HCT116 (cell line): ENCODE data around the gene AXDND1. TPM values are rescaled to one million over a fixed set of nuclear protein-coding genes. Genes with fewer than 3 reads are reported as not detected.

ENCODE experiments used
- ATAC-seq: fragments of 200-7000 bp; cut with Tn5 transposase; 2 replicates; pipeline ENCODE4 v1.9.1; 2020; ENCODE audit warnings: mild to moderate bottlenecking, moderate library complexity
- BruUV-seq: library from RNA; stranded (reverse); fragments of 400-500 nt; replicated peaks from 2 replicates; lab custom pipeline; 2021; lab: Mats Ljungman, UMichigan
- CTCF ChIA-PET: fragments of 300-600 bp; sonication (Branson Sonifier 250); formaldehyde crosslinking; loops from one replicate; lab custom pipeline; 2021; ENCODE audit warnings: antibody characterized with exemption; lab: Charles Lee
- POLR2A ChIA-PET: fragments of 300-600, 350-600 bp; sonication (Branson Sonifier 250); formaldehyde crosslinking; loops from one replicate; lab custom pipeline; 2021; ENCODE audit warnings: antibody characterized with exemption; lab: Charles Lee
- RAD21 ChIA-PET, 2 experiments: fragments of 300-600 bp; sonication (Branson Sonifier 250); formaldehyde crosslinking; loops; one replicate each; lab custom pipeline; 2023; ENCODE audit warnings: low total read pairs in 2 of 2; ENCODE audit not compliant: uncharacterized antibody in 2 of 2, unreplicated experiment in 2 of 2, low non-redundant PET in 1 of 2; lab: Charles Lee
- DNase-seq: peaks from one replicate; pipeline ENCODE4 v3.0.0-alpha.2; 2010; ENCODE audit warnings: low read depth, low spot score
- H2AFZ ChIP-seq: fragments of 200-600 bp; shearing (Covaris generic), sonication (generic); 2 replicates; pipeline ENCODE4 v1.6.1; 2017; ENCODE audit warnings: low read depth, mixed run types, mixed read lengths, antibody characterized with exemption, low read length; ENCODE audit not compliant: poor library complexity, severe bottlenecking
- H3K27ac ChIP-seq: 2 replicates; pipeline ENCODE4 v1.5.1; 2012; ENCODE audit warnings: low read depth, low read length
- H3K27me3 ChIP-seq: fragments of 200-600 bp; sonication (generic); 2 replicates; pipeline ENCODE4 v1.6.1; 2016; ENCODE audit warnings: mixed run types, low read length, mixed read lengths; ENCODE audit not compliant: insufficient read depth
- H3K36me3 ChIP-seq, 2 experiments: fragments of 200-500 bp in 1 of 2; fragments of 200-600 bp in 1 of 2; sonication (Bioruptor generic) in 1 of 2; sonication (generic) in 1 of 2; 2 replicates each; pipeline versions ENCODE4 v1.5.1 to v1.6.1; 2014 to 2016; ENCODE audit warnings: low read length in 2 of 2, inconsistent platforms in 1 of 2, mixed read lengths in 1 of 2, mixed run types in 1 of 2; ENCODE audit not compliant: insufficient read depth in 2 of 2, control insufficient read depth in 1 of 2
- H3K4me1 ChIP-seq, 2 experiments: fragments of 200-600 bp in 1 of 2; sonication (generic) in 1 of 2; 2 replicates each; pipeline versions ENCODE4 v1.5.1 to v1.6.1; 2012 to 2017; ENCODE audit warnings: low read length in 2 of 2, inconsistent platforms in 1 of 2, mild to moderate bottlenecking in 1 of 2, mixed read lengths in 1 of 2, mixed run types in 1 of 2, moderate library complexity in 1 of 2; ENCODE audit not compliant: insufficient read depth in 2 of 2, control insufficient read depth in 1 of 2
- H3K4me2 ChIP-seq: fragments of 200-600 bp; sonication (generic); 2 replicates; pipeline ENCODE4 v1.6.1; 2017; ENCODE audit warnings: mixed run types, low read length, mixed read lengths
- H3K4me3 ChIP-seq, 2 experiments: fragments of 200-600 bp in 1 of 2; sonication (generic) in 1 of 2; replicated peaks in 1 of 2; 2 replicates each; pipeline ENCODE4 v1.5.1; 2011 to 2016; ENCODE audit warnings: low read length in 2 of 2, control low read depth in 1 of 2, low read depth in 1 of 2, mild to moderate bottlenecking in 1 of 2, mixed read lengths in 1 of 2, mixed run types in 1 of 2
- H3K79me2 ChIP-seq: fragments of 200-600 bp; sonication (generic); 2 replicates; pipeline ENCODE4 v1.6.1; 2017; ENCODE audit warnings: mild to moderate bottlenecking, mixed run types, low read length, moderate library complexity, mixed read lengths; ENCODE audit not compliant: insufficient read depth
- H3K9ac ChIP-seq: fragments of 200-600 bp; sonication (generic); 2 replicates; pipeline ENCODE4 v1.6.1; 2016; ENCODE audit warnings: low read length, mixed read lengths
- H3K9me2 ChIP-seq: fragments of 200-600 bp; sonication (generic), shearing (Covaris generic); 2 replicates; pipeline ENCODE4 v1.6.1; 2017; ENCODE audit warnings: mixed run types, mild to moderate bottlenecking, moderate library complexity; ENCODE audit not compliant: insufficient read depth
- H3K9me3 ChIP-seq, 2 experiments: fragments of 200-500 bp in 1 of 2; fragments of 200-600 bp in 1 of 2; sonication (Bioruptor generic) in 1 of 2; sonication (generic) in 1 of 2; 2 replicates each; pipeline ENCODE4 v1.6.1; 2014 to 2017; ENCODE audit warnings: low read length in 2 of 2, mixed read lengths in 2 of 2, inconsistent platforms in 1 of 2, low read depth in 1 of 2, mild to moderate bottlenecking in 1 of 2, mixed run types in 1 of 2, moderate library complexity in 1 of 2; ENCODE audit not compliant: control insufficient read depth in 1 of 2, insufficient read depth in 1 of 2
- H4K20me1 ChIP-seq: fragments of 200-600 bp; sonication (generic), shearing (Covaris generic); 2 replicates; pipeline ENCODE4 v1.6.1; 2017; ENCODE audit warnings: mixed run types, mild to moderate bottlenecking, moderate library complexity; ENCODE audit not compliant: insufficient read depth
- CEBPB ChIP-seq: IDR thresholded peaks from 2 replicates; pipeline ENCODE4 v1.6.1; 2012; ENCODE audit warnings: low read depth
- CTCF ChIP-seq, 3 experiments: fragments of 200-600 bp in 1 of 3; sonication (generic) in 1 of 3; IDR thresholded peaks in 2 of 3; conservative IDR thresholded peaks in 1 of 3; 2 replicates each; pipeline ENCODE4 v1.5.1; 2012 to 2017; ENCODE audit warnings: low read depth in 2 of 3, low read length in 2 of 3, antibody characterized with exemption in 1 of 3, borderline replicate concordance in 1 of 3, control low read depth in 1 of 3, mild to moderate bottlenecking in 1 of 3, mixed read lengths in 1 of 3, mixed run types in 1 of 3, moderate library complexity in 1 of 3; ENCODE audit not compliant: insufficient read depth in 1 of 3
- FOSL1 ChIP-seq: IDR thresholded peaks from 2 replicates; pipeline ENCODE4 v1.6.1; 2012; ENCODE audit warnings: low read depth
- MAX ChIP-seq: IDR thresholded peaks from 2 replicates; pipeline ENCODE4 v1.6.1; 2012
- RAD21 ChIP-seq: IDR thresholded peaks from 2 replicates; pipeline ENCODE4 v1.6.1; 2012; ENCODE audit warnings: low read depth, mild to moderate bottlenecking
- REST ChIP-seq: IDR thresholded peaks from 2 replicates; pipeline ENCODE4 v1.6.1; 2012; ENCODE audit warnings: low read depth
- SIN3A ChIP-seq: IDR thresholded peaks from 2 replicates; pipeline ENCODE4 v1.6.1; 2012; ENCODE audit warnings: low read depth
- SP1 ChIP-seq: IDR thresholded peaks from 2 replicates; pipeline ENCODE4 v1.6.1; 2012; ENCODE audit warnings: low read depth
- SRF ChIP-seq: IDR thresholded peaks from 2 replicates; pipeline ENCODE4 v1.6.1; 2012; ENCODE audit warnings: low read depth
- TCF7L2 ChIP-seq: IDR thresholded peaks from 2 replicates; pipeline ENCODE4 v1.7.0; 2011; ENCODE audit warnings: borderline replicate concordance, inconsistent platforms; ENCODE audit not compliant: insufficient read depth, insufficient read length; ENCODE audit errors: extremely low read depth
- intact Hi-C: fragments of 100-400 bp; cut with micrococcal nuclease; formaldehyde crosslinking; loops from 2 replicates; pipeline ENCODE4 v1.10.0; 2022
- total RNA-seq: library from RNA; stranded (reverse); gene quantifications from one replicate; pipeline ENCODE4 v1.2.1, GENCODE V29; 2021; ENCODE audit not compliant: unreplicated experiment
- TF ChIP-seq, protein P1 (sequence below): IDR thresholded peaks from 2 replicates; pipeline ENCODE4 v1.6.1; 2011; ENCODE audit warnings: mild to moderate bottlenecking, low read length, moderate library complexity; ENCODE audit not compliant: insufficient replicate concordance; ENCODE audit errors: extremely low read depth

Gene AXDND1
- total RNA-seq, 1 experiment from 2014 or later, result 2.3 TPM

DNA sequence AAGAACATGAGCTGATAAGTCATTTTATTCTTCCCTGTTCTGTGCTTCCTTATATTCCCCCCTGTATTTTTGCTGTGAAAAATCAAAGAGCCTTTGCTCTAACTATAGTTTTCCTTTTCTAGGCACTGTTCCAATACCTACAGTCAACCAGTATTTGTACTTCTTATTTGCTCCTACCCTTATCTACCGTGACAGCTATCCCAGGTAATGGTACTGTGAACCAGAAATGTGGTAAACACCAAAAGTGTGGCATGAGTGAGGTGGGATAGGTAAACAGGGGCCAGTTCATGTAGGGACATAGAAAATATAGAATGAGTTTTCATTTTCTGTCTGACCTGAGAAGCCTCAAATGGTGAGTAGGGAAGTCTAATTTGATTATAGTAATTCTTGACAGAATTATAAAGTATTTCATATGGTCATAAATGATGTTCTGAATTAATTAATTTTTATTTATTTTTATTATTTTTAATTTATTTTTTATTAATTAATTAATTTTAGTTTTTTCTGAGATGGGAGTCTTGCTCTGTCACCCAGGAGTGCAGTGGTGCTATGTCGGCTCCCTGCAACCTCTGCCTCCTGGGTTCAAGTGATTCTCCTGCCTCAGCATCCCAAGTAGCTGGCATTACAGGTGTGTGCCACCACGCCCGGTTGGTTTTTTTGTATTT lies 22.9 kb upstream of the AXDND1 start:
- Histone ChIP-seq H3K27ac (no peak overlapping the region), H3K4me3 (no peak overlapping the region), H2AFZ (no peak overlapping the region), H3K79me2 (no peaks in the 10 kb centered on the region), H3K4me2 (no peak overlapping the region), H3K9ac (no peak overlapping the region), H3K27me3 (no peaks in the 10 kb centered on the region), H3K9me2 (no peaks in the 10 kb centered on the region), H3K36me3 (peaks cover 4 to 7% of the 10 kb centered on the region in 2 experiments; a peak in 1 of 4 replicates), H3K9me3 (no peaks in the 10 kb centered on the region), H3K4me1 (no peaks in the 10 kb centered on the region), H4K20me1 (no peaks in the 10 kb centered on the region)
- ATAC-seq, result no peak
- no peak for DNase-seq
- BruUV-seq, result no TSS peak
- intact Hi-C loops, result no loop called here
- ChIA-PET CTCF (no interaction called here), RAD21 (no interaction called here), POLR2A (no interaction called here)
- TF ChIP-seq CTCF (IDR thresholded peaks at IDR 0.05 in 2 of 3, conservative IDR thresholded peaks at IDR 0.05 in 1 of 3; ENCODE audit: borderline replicate concordance in 1 of 3, insufficient read depth in 1 of 3, low read depth in 2 of 3, low read length in 2 of 3), result no peak
- TF ChIP-seq FOSL1, result no peak
- TF ChIP-seq MAX, result no peak
- TF ChIP-seq, protein P1, sequence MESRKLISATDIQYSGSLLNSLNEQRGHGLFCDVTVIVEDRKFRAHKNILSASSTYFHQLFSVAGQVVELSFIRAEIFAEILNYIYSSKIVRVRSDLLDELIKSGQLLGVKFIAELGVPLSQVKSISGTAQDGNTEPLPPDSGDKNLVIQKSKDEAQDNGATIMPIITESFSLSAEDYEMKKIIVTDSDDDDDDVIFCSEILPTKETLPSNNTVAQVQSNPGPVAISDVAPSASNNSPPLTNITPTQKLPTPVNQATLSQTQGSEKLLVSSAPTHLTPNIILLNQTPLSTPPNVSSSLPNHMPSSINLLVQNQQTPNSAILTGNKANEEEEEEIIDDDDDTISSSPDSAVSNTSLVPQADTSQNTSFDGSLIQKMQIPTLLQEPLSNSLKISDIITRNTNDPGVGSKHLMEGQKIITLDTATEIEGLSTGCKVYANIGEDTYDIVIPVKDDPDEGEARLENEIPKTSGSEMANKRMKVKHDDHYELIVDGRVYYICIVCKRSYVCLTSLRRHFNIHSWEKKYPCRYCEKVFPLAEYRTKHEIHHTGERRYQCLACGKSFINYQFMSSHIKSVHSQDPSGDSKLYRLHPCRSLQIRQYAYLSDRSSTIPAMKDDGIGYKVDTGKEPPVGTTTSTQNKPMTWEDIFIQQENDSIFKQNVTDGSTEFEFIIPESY, result no peak
- no peak for TF ChIP-seq TCF7L2
- TF ChIP-seq REST, result no peak
- TF ChIP-seq SRF, result no peak
- TF ChIP-seq RAD21, result no peak
- no peak for TF ChIP-seq SP1
- TF ChIP-seq CEBPB, result no peak
- TF ChIP-seq SIN3A, result no peak
